Endothelial cell of umbilical vein (primary cell): ENCODE results near the gene STK39. TPM values are rescaled to one million over a fixed set of nuclear protein-coding genes. Genes with fewer than 3 reads are reported as not detected.

Source experiments
- BruUV-seq: library from RNA; stranded (reverse); fragments of 400-500 nt; replicated peaks from 2 replicates; lab custom pipeline; 2021; lab: Mats Ljungman, UMichigan
- CTCF ChIA-PET: fragments of 300-600, 350-600 bp; sonication (Branson Sonifier 250); formaldehyde crosslinking; loops from one replicate; lab custom pipeline; 2021; ENCODE audit warnings: antibody characterized with exemption, inconsistent platforms; lab: Charles Lee
- POLR2A ChIA-PET: fragments of 300-600, 350-600 bp; sonication (Branson Sonifier 250); formaldehyde crosslinking; loops from one replicate; lab custom pipeline; 2021; ENCODE audit warnings: antibody characterized with exemption, inconsistent platforms; lab: Charles Lee
- DNase-seq: peaks from one replicate; pipeline ENCODE4 v3.0.0-alpha.2; 2011; ENCODE audit warnings: low read depth, low spot score
- FAIRE-seq: peaks from 2 replicates; lab custom pipeline; 2011; peaks lifted over from hg19 to GRCh38; lab: Jason Lieb, UNC
- H2AFZ ChIP-seq: 2 replicates; pipeline ENCODE4 v1.6.0; 2012; ENCODE audit warnings: low read depth, low read length, control low read depth, inconsistent platforms
- H3K27ac ChIP-seq: 2 replicates; pipeline ENCODE4 v1.5.1; 2011; ENCODE audit warnings: low read depth, mild to moderate bottlenecking, control low read depth, low read length, moderate library complexity; ENCODE audit not compliant: insufficient read depth
- H3K27me3 ChIP-seq, 2 experiments: 2 replicates each; pipeline versions ENCODE4 v1.6.0 to v1.6.1; 2011; ENCODE audit warnings: low read length in 2 of 2, mixed read lengths in 1 of 2; ENCODE audit not compliant: control insufficient read depth in 2 of 2, insufficient read depth in 2 of 2
- H3K36me3 ChIP-seq, 2 experiments: 2 replicates in 1 of 2; 3 replicates in 1 of 2; pipeline ENCODE4 v1.5.1; 2011; ENCODE audit warnings: low read length in 2 of 2, mild to moderate bottlenecking in 1 of 2, moderate library complexity in 1 of 2; ENCODE audit not compliant: control insufficient read depth in 2 of 2, insufficient read depth in 2 of 2; ENCODE audit errors: extremely low read depth in 1 of 2
- H3K4me1 ChIP-seq: 3 replicates; pipeline ENCODE4 v1.5.1; 2011; ENCODE audit warnings: mild to moderate bottlenecking, low read length; ENCODE audit not compliant: control insufficient read depth, insufficient read depth; ENCODE audit errors: extremely low read depth
- H3K4me2 ChIP-seq: 2 replicates; pipeline ENCODE4 v1.6.1; 2011; ENCODE audit warnings: low read length, control low read depth, mixed read lengths; ENCODE audit not compliant: insufficient read depth
- H3K4me3 ChIP-seq, 3 experiments: fragments of 200-600 bp in 1 of 3; sonication (generic), shearing (Covaris generic) in 1 of 3; replicated peaks in 1 of 3; 2 replicates each; pipeline ENCODE4 v1.5.1; 2011 to 2016; ENCODE audit warnings: control low read depth in 3 of 3, low read length in 3 of 3, mild to moderate bottlenecking in 2 of 3, inconsistent platforms in 1 of 3, low read depth in 1 of 3, moderate library complexity in 1 of 3; ENCODE audit not compliant: insufficient read depth in 1 of 3
- H3K79me2 ChIP-seq: 2 replicates; pipeline ENCODE4 v1.6.0; 2012; ENCODE audit warnings: low read length, inconsistent platforms; ENCODE audit not compliant: control insufficient read depth, insufficient read depth
- H3K9ac ChIP-seq: replicated peaks from 2 replicates; pipeline ENCODE3; 2011; ENCODE audit warnings: low read length, control low read depth; ENCODE audit not compliant: insufficient read depth; ENCODE audit errors: extremely low read depth
- H3K9me1 ChIP-seq: replicated peaks from 3 replicates; pipeline ENCODE4 v1.6.0; 2011; ENCODE audit warnings: mild to moderate bottlenecking, low read length; ENCODE audit not compliant: control insufficient read depth, insufficient read depth; ENCODE audit errors: extremely low read depth
- H3K9me3 ChIP-seq: replicated peaks from 2 replicates; pipeline ENCODE4 v1.5.1; 2012; ENCODE audit warnings: low read length, inconsistent platforms; ENCODE audit not compliant: control insufficient read depth, insufficient read depth
- H4K20me1 ChIP-seq: replicated peaks from 2 replicates; pipeline ENCODE3; 2011; ENCODE audit warnings: mild to moderate bottlenecking, low read length; ENCODE audit not compliant: control insufficient read depth, insufficient read depth; ENCODE audit errors: extremely low read depth
- CTCF ChIP-seq, 2 donors: IDR thresholded peaks; 1 replicate in 1 of 2; 2 replicates in 1 of 2; pipeline ENCODE4 v1.5.1; 2011; ENCODE audit warnings: low read length in 2 of 2, mild to moderate bottlenecking in 2 of 2, moderate library complexity in 2 of 2, control low read depth in 1 of 2, inconsistent platforms in 1 of 2, low read depth in 1 of 2; ENCODE audit not compliant: insufficient read depth in 1 of 2; ENCODE audit errors: extremely low read depth in 1 of 2
- EZH2 ChIP-seq: IDR thresholded peaks from 2 replicates; pipeline ENCODE4 v1.6.1; 2012; ENCODE audit warnings: borderline replicate concordance, low read depth, mild to moderate bottlenecking, moderate library complexity, low read length, inconsistent platforms; ENCODE audit not compliant: severe bottlenecking
- FOS ChIP-seq: IDR thresholded peaks from 2 replicates; pipeline ENCODE4 v1.6.1; 2011; ENCODE audit warnings: mild to moderate bottlenecking, low read length, moderate library complexity, borderline replicate concordance; ENCODE audit not compliant: insufficient read depth
- GATA2 ChIP-seq: IDR thresholded peaks from 2 replicates; pipeline ENCODE4 v1.7.0; 2011; ENCODE audit warnings: low read depth, mild to moderate bottlenecking, moderate library complexity, mixed read lengths, low read length; ENCODE audit not compliant: insufficient read length, insufficient read depth
- JUN ChIP-seq: IDR thresholded peaks from 2 replicates; pipeline ENCODE4 v1.6.1; 2011; ENCODE audit warnings: borderline replicate concordance, low read depth; ENCODE audit not compliant: insufficient read length, insufficient read depth
- MAX ChIP-seq: IDR thresholded peaks from 2 replicates; pipeline ENCODE4 v1.6.1; 2011; ENCODE audit not compliant: insufficient read depth, insufficient read length
- MYC ChIP-seq: IDR thresholded peaks from one replicate; pipeline ENCODE4 v1.6.1; 2011; ENCODE audit warnings: mild to moderate bottlenecking, low read depth, low read length
- POLR2A ChIP-seq: IDR thresholded peaks from 2 replicates; pipeline ENCODE4 v1.6.1; 2012; ENCODE audit warnings: low read depth, mild to moderate bottlenecking, control low read depth, low read length
- POLR2AphosphoS5 ChIP-seq: IDR thresholded peaks from 2 replicates; pipeline ENCODE4 v1.6.1; 2012; ENCODE audit warnings: low read depth, mild to moderate bottlenecking, control low read depth, low read length, moderate library complexity; ENCODE audit not compliant: insufficient read depth
- dilution Hi-C: fragments of 300-500 bp; cut with MboI; formaldehyde crosslinking; loops from one replicate; pipeline ENCODE4 v1.15.0; 2019; ENCODE audit warnings: low sequenced_read_pairs; ENCODE audit not compliant: extremely low pct_ligation_motif_present
- intact Hi-C: fragments of 100-400 bp; cut with micrococcal nuclease; formaldehyde crosslinking; loops from one replicate; pipeline ENCODE4 v1.10.0; 2022
- polyA plus RNA-seq, 4 experiments: library from polyadenylated mRNA; depleted of rRNA in 3 of 4; stranded (reverse) in 3 of 4; unstranded in 1 of 4; fragments of >200 nt; gene quantifications; 2 replicates each; pipeline versions ENCODE4 v1.2.1 to v1.2.3, GENCODE V29; 2011 to 2012; ENCODE audit warnings: missing spikeins in 1 of 4
- total RNA-seq: library from RNA; stranded (reverse); gene quantifications from 2 replicates; pipeline ENCODE4 v1.2.3, GENCODE V29; 2021

The STK39 gene
- total and polyA plus RNA-seq, 2 donors (not counting 3 experiments of a cell fraction or from before 2014, with no cell fraction given) = 4.6 to 13.1 TPM

GRCh38 chr2:168165985-168166901, 81.2 kb downstream of the STK39 start:
- TF ChIP-seq JUN (no peak), GATA2 (no peak), FOS (no peak), CTCF (IDR thresholded peaks at IDR 0.05; ENCODE audit: extremely low read depth in 1 of 2, insufficient read depth in 1 of 2, low read depth in 1 of 2, low read length in 2 of 2) (no peak), MAX (no peak), POLR2AphosphoS5 (no peak), POLR2A (no peak), EZH2 (no peak), MYC (no peak)
- FAIRE-seq (peak; percentile 70), DNase-seq (no peak)
- Histone ChIP-seq H3K79me2 (peaks cover 3% of the 10 kb centered on the region), H3K27ac (no peak overlapping the region), H3K9me1 (no peaks in the 10 kb centered on the region), H3K36me3 (no peaks in the 10 kb centered on the region), H3K4me3 (no peak overlapping the region), H3K9ac (no peak overlapping the region), H4K20me1 (no peaks in the 10 kb centered on the region), H3K4me2 (no peak overlapping the region), H3K9me3 (no peaks in the 10 kb centered on the region), H3K4me1 (peaks cover 17% of the 10 kb centered on the region), H3K27me3 (no peaks in the 10 kb centered on the region), H2AFZ (no peak overlapping the region)
- intact Hi-C loops = no loop called here
- BruUV-seq = no TSS peak
- dilution Hi-C loops = no loop called here
- ChIA-PET CTCF (interaction anchor here (0.9 to 1.7 kb wide), 3 partner anchors 9 to 81 kb away, joined by 3 to 6 read pairs (median 4); partner anchors contain the start of gene STK39), POLR2A (no interaction called here)
